GM13977 (cell line): ENCODE results near the gene ST3GAL5.

Experiments used
- DNase-seq: peaks from one replicate; pipeline ENCODE4 v3.0.0; 2012; ENCODE audit warnings: low spot score
- in situ Hi-C: fragments of 300-500 bp; cut with MboI; formaldehyde crosslinking; loops from one replicate; pipeline ENCODE4 v1.12.0; 2022; ENCODE audit warnings: low sequenced_read_pairs, low pct_unique_long_range_greater_than_20kb, mixed read lengths, inconsistent platforms; ENCODE audit not compliant: unreplicated experiment
- TF ChIP-seq, protein P1 (sequence below): IDR thresholded peaks from 2 replicates; pipeline ENCODE4 v1.5.1; 2012; ENCODE audit warnings: mild to moderate bottlenecking, control low read depth; ENCODE audit not compliant: insufficient read depth; ENCODE audit errors: extremely low read depth, missing control alignments

Gene ST3GAL5

DNA sequence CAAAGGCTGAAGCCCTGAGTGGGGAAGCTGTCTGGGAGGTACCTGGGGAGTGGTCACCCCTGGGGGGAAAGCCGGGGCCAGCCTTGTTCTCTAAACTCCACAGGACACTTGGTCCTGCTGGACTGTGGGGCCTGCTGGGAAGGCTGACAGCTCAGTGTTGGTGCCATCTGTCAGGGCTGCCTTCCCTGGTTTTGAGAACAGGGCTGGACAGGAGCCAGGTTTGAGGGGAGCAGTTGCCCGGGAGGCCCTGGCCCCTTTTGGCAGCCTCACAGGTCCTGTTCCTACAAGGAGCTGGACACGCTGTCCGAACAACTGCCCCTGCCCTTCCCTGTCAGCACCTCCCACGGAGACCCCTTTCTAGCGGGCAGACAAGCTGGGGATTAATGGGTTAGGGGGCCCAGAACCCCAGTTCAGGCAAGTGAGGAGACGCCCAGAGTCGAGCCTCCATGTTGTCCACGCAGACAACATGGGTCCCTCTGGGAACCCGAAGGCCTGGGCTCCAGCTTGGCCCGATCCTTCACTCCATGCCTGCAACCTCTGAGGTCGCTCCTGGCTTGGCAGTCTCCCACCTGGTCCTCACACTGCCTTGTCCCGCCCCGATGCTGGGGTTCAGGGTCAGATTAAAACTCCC, 94.2 kb downstream of the ST3GAL5 start:
- in situ Hi-C loops = no loop called here
- no peak for DNase-seq
- TF ChIP-seq, protein P1, sequence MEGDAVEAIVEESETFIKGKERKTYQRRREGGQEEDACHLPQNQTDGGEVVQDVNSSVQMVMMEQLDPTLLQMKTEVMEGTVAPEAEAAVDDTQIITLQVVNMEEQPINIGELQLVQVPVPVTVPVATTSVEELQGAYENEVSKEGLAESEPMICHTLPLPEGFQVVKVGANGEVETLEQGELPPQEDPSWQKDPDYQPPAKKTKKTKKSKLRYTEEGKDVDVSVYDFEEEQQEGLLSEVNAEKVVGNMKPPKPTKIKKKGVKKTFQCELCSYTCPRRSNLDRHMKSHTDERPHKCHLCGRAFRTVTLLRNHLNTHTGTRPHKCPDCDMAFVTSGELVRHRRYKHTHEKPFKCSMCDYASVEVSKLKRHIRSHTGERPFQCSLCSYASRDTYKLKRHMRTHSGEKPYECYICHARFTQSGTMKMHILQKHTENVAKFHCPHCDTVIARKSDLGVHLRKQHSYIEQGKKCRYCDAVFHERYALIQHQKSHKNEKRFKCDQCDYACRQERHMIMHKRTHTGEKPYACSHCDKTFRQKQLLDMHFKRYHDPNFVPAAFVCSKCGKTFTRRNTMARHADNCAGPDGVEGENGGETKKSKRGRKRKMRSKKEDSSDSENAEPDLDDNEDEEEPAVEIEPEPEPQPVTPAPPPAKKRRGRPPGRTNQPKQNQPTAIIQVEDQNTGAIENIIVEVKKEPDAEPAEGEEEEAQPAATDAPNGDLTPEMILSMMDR = no peak

DNA sequence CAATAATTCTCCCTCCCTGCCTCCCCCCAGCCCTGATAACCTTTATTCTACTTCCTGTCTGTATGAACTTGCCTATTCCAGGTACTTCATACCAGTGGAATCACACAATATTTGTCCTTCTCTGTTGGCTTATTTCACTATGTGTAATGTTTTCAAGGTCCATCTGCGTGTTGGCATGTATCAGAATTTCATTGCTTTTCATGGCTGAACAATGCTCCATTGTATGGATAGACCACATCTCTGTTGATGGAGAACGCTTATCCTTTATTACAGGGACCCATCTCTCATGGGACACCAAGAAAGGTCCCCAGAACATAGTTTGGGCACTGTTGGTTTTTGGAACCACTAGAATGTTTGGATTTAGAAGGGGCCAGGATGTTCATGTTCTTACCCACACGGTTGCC, 94.8 kb downstream of the ST3GAL5 start:
- in situ Hi-C loops = no loop called here

DNA sequence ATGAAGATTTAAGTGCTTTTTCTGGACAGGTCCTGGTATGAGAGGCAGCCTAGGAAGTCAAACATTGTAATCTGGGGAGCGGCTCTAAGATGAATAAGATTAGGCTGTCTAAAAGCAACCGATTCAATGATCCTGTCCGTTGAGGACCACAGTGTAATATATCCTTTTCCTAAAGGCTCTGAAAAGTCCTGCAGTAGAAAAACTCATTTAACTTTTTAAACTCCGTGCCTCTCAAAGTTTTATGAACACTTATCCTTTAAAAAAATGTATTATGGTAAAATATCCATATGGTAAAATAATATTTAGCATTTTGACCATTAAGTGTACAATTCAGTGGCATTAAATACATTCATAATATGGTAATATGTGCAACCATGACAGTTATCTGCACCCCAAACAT, 95.2 kb downstream of the ST3GAL5 start:
- DNase-seq = no peak
- in situ Hi-C loops = no loop called here
- TF ChIP-seq, protein P1 = no peak

More for the DNA sequence above, 94.8 kb downstream of the ST3GAL5 start:
- TF ChIP-seq, protein P1 = no peak
- DNase-seq = no peak

DNA sequence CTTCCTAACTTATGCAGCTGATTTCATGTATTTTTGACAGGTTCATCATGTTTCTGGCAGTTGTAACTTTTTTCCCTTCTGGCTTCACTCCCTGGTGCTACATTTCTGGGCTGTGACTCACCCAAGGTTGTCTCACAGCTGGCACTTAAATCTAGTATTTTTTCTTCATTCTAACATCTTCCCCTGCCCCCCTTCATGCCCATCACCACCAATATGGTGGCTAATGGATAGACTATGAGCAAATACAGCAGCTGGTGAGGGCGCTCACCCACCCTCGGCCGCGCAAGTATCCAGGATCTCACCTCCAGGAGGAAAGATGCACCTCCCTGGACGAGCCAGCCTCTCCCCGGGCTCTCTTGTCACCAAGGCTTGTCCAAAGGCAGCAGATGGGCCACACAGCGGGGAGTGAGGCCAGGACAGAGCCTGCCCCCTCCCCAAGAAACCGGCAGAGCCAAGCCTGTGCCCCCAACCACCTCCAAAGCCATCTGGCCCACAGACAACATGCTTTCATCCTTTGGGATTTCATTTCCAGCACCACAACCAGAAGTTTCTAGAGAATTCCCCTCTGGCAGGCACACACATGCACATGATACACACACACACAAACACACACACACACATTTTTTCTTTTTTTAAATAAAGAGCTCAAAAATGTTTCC, 95.9 kb downstream of the ST3GAL5 start:
- TF ChIP-seq, protein P1 = no peak
- no peak for DNase-seq
- in situ Hi-C loops = no loop called here

DNA sequence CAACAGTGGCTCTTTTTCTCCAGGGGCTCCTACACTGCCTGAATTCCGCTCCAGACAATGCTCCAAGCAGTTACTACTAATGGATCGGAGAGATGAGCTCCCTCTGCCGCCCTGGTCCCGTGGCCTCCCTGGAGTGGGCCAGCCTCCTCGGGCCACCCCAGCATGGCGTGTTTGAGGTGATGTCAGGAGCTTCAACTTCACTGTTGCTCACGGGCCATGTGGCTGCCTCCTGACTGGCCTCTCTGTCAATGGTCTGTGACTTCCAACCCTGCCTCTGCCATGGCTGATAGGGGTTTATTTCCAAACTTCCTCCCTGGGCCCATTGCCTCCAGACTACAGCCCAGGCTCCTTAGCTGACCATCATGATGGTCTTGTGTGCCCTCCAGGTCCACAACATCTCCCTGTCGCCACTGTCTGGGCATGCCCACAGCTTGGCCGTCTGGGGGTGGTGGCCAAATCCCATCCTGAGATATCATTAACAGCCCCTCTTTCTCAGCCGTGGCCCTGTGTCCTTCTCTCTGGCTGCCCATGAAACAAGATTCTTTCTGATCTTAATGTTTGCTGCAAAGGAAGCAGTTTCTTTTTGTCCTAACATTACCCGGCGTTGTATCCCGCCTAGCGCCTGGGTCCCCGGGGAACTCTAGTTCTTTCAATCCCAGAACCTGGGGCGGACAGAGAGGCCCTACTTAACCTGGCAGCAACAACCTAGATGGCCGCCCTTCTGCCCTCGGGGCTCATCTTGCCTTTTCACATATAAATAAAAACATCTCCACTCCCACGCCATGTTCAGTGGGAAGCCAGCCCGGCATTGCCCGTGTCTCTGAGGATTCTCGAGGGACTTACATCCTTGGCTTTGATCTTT, 96.9 kb downstream of the ST3GAL5 start:
- TF ChIP-seq, protein P1 = no peak
- no peak for DNase-seq
- in situ Hi-C loops = no loop called here

DNA sequence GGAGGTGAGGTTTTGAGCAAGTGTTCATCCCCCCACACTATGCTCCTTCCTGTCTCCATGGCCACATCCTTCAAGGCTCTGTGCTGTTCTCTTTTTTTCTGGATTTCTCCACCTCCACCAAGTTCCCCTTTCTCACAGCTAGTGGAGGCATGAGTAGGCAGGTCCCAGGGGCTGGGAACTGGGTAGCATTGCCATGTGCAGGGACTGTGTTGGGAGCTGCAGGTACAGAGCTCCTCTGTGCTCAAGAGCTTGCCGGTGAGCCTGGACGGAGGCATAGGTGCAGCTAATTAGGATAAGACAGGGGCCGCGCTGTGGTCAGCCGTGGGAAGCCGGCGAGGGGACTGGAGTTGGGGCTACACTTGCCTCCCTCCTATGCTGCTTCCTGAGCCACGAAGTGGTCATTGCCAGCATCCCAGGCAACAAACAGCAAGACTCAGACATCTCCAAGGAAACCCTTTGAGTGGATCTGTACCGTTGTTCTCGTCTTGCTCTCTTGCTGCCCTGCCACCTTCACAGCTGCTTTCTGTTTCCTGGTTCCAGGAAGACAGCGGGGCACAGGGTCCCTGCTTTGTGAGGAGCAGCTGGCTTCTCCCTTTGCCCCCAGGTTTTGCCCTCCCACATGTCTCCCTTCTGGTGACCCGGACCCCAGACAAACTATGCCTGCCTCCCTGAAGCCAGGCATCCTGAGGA, 98.1 kb downstream of the ST3GAL5 start:
- in situ Hi-C loops = no loop called here
- TF ChIP-seq, protein P1 = no peak
- no peak for DNase-seq
